Endodermal cell (in vitro differentiated cells): Measurements from ENCODE around the gene CFP. TPM values are rescaled to one million over a fixed set of nuclear protein-coding genes. Genes with fewer than 3 reads are reported as not detected.

Source experiments
- DNase-seq: peaks from one replicate; pipeline ENCODE4 v3.0.0-alpha.2; 2017
- H3K27ac ChIP-seq: 2 replicates; pipeline ENCODE4 v1.5.1; 2013; ENCODE audit warnings: mild to moderate bottlenecking, low read depth, low read length, moderate library complexity
- H3K27me3 ChIP-seq: 2 replicates; pipeline ENCODE4 v1.6.1; 2013; ENCODE audit warnings: mild to moderate bottlenecking, low read length, moderate library complexity; ENCODE audit not compliant: insufficient read depth, control insufficient read depth, poor library complexity, severe bottlenecking
- H3K36me3 ChIP-seq: 2 replicates; pipeline ENCODE4 v1.7.0; 2013; ENCODE audit warnings: mild to moderate bottlenecking, low read length, moderate library complexity; ENCODE audit not compliant: control insufficient read depth, insufficient read depth
- H3K4me1 ChIP-seq: one replicate; pipeline ENCODE4 v1.7.0; 2013; ENCODE audit warnings: low read length; ENCODE audit not compliant: control insufficient read depth, insufficient read depth
- H3K4me3 ChIP-seq: 2 replicates; pipeline ENCODE4 v1.5.1; 2013; ENCODE audit warnings: mild to moderate bottlenecking, low read length, moderate library complexity
- H3K9ac ChIP-seq: 2 replicates; pipeline ENCODE4 v1.6.1; 2013; ENCODE audit warnings: mild to moderate bottlenecking, low read length, moderate library complexity; ENCODE audit not compliant: poor library complexity, severe bottlenecking; ENCODE audit errors: extremely low read depth
- H3K9me3 ChIP-seq: 2 replicates; pipeline ENCODE4 v1.6.1; 2013; ENCODE audit warnings: mild to moderate bottlenecking, low read length, moderate library complexity; ENCODE audit not compliant: control insufficient read depth
- H3K27ac Mint-ChIP-seq: 2 replicates; pipeline ENCODE4 v1.8.0; 2020; ENCODE audit warnings: mixed read lengths
- H3K27me3 Mint-ChIP-seq: 2 replicates; pipeline ENCODE4 v1.8.0; 2021; ENCODE audit warnings: mild to moderate bottlenecking, mixed read lengths; ENCODE audit not compliant: insufficient read depth
- H3K36me3 Mint-ChIP-seq: 2 replicates; pipeline ENCODE4 v1.8.0; 2020; ENCODE audit warnings: low read depth, mixed read lengths
- H3K4me1 Mint-ChIP-seq: 2 replicates; pipeline ENCODE4 v1.8.0; 2020; ENCODE audit warnings: mixed read lengths
- H3K4me3 Mint-ChIP-seq: 2 replicates; pipeline ENCODE4 v1.8.0; 2020; ENCODE audit warnings: mild to moderate bottlenecking, moderate library complexity, mixed read lengths
- H3K9me3 Mint-ChIP-seq: 2 replicates; pipeline ENCODE4 v1.8.0; 2020; ENCODE audit warnings: mild to moderate bottlenecking, mixed read lengths
- CTCF ChIP-seq: fragments of 200-600 bp; sonication (generic); conservative IDR thresholded peaks from 2 replicates; pipeline ENCODE4 v1.5.0; 2021; ENCODE audit warnings: antibody characterized with exemption, mild to moderate bottlenecking
- WGBS, 2 experiments: methylation state at CpG; one replicate each; pipeline versions ENCODE4 v1.1.5 to v1.1.7; 2013; ENCODE audit warnings: missing lambda C conversion rate in 2 of 2, mixed read lengths in 1 of 2; ENCODE audit not compliant: insufficient coverage in 1 of 2, insufficient read length in 1 of 2; 5-methylcytosine and 5-hydroxymethylcytosine counted together
- total RNA-seq, 2 donors: library from RNA; stranded (reverse); fragmentation: NEBNext Ultra II Directional in 1 of 2; extraction: Animal tissue kit (Norgen Biotek cat#: 25700) in 1 of 2; gene quantifications; 2 replicates in 1 of 2; 3 replicates in 1 of 2; pipeline ENCODE4 v1.2.1, GENCODE V29; 2021

CFP gene
- total RNA-seq, 2 donors from 2014 or later: 3.2 to 4.6 TPM

GRCh38 chrX:47633689-47634590 lies 4.2 kb upstream of the CFP start:
- H3K27me3 Mint-ChIP-seq: no peaks in the 10 kb centered on the region
- no peak overlapping the region for H3K27ac Mint-ChIP-seq
- H3K4me1 Mint-ChIP-seq: peaks cover 11% of the 10 kb centered on the region
- WGBS, 2 experiments: 82 to 97% methylated on average over 6 to 14 of the region's 14 CpGs
- no peaks in the 10 kb centered on the region for H3K9me3 ChIP-seq
- H3K9ac ChIP-seq: no peak overlapping the region
- H3K36me3 ChIP-seq: peaks cover 6% of the 10 kb centered on the region
- peaks cover 46% of the 10 kb centered on the region for H3K9me3 Mint-ChIP-seq
- H3K4me3 Mint-ChIP-seq: no peak overlapping the region
- H3K36me3 Mint-ChIP-seq: peaks cover 21% of the 10 kb centered on the region
- DNase-seq: no peak
- H3K4me3 ChIP-seq: no peak overlapping the region
- no peaks in the 10 kb centered on the region for H3K4me1 ChIP-seq
- no peak for TF ChIP-seq CTCF
- no peaks in the 10 kb centered on the region for H3K27me3 ChIP-seq
- H3K27ac ChIP-seq: no peak overlapping the region

- H3K36me3 Mint-ChIP-seq: peaks cover 12% of the 10 kb centered on the region
- Histone ChIP-seq H3K9me3 (no peaks in the 10 kb centered on the region), H3K27me3 (no peaks in the 10 kb centered on the region), H3K27ac (no peak overlapping the region), H3K4me3 (no peak overlapping the region), H3K36me3 (peaks cover 6% of the 10 kb centered on the region), H3K4me1 (no peaks in the 10 kb centered on the region), H3K9ac (no peak overlapping the region)
- TF ChIP-seq CTCF: no peak
- no peak for DNase-seq
- 71 to 83% methylated on average over 2 to 4 of the region's 4 CpGs for WGBS, 2 experiments
- no peak overlapping the region for H3K4me3 Mint-ChIP-seq
- H3K4me1 Mint-ChIP-seq: peaks cover 15% of the 10 kb centered on the region
- H3K27me3 Mint-ChIP-seq: no peaks in the 10 kb centered on the region
- H3K27ac Mint-ChIP-seq: no peak overlapping the region
- H3K9me3 Mint-ChIP-seq: peaks cover 45% of the 10 kb centered on the region
These were observed 2.9 kb upstream of the CFP start for GRCh38 chrX:47632666-47633065.

- 100% methylated on average over 1 to 5 of the region's 5 CpGs for WGBS, 2 experiments
These were observed 1.9 kb upstream of the CFP start for GRCh38 chrX:47631676-47632075.

More at GRCh38 chrX:47631676-47632075, 1.9 kb upstream of the CFP start:
- Histone ChIP-seq H3K4me3 (no peak overlapping the region), H3K36me3 (peaks cover 6% of the 10 kb centered on the region), H3K4me1 (no peaks in the 10 kb centered on the region), H3K27me3 (no peaks in the 10 kb centered on the region), H3K9me3 (no peaks in the 10 kb centered on the region), H3K9ac (no peak overlapping the region), H3K27ac (no peak overlapping the region)
- no peak for TF ChIP-seq CTCF
- no peak for DNase-seq
- no peak overlapping the region for H3K4me3 Mint-ChIP-seq
- H3K9me3 Mint-ChIP-seq: peaks cover 42% of the 10 kb centered on the region
- peaks cover 6% of the 10 kb centered on the region for H3K36me3 Mint-ChIP-seq
- no peaks in the 10 kb centered on the region for H3K27me3 Mint-ChIP-seq
- peaks cover 13% of the 10 kb centered on the region for H3K4me1 Mint-ChIP-seq
- no peak overlapping the region for H3K27ac Mint-ChIP-seq
